Trophoblast cell (in vitro differentiated cells and primary cell): ENCODE measurements around the gene MYO1B.

ENCODE experiments used
- DNase-seq, 2 donors: peaks; one replicate each; pipeline ENCODE4 v3.0.0-alpha.2; 2016
- H2AFZ ChIP-seq: 2 replicates; pipeline ENCODE4 v1.6.1; 2013; ENCODE audit warnings: low read length, moderate library complexity, mild to moderate bottlenecking; ENCODE audit not compliant: insufficient read depth, poor library complexity
- H2AK5ac ChIP-seq: 2 replicates; pipeline ENCODE4 v1.6.1; 2013; ENCODE audit warnings: mild to moderate bottlenecking, low read length
- H2BK120ac ChIP-seq: 2 replicates; pipeline ENCODE4 v1.6.1; 2013; ENCODE audit warnings: low read length, mild to moderate bottlenecking, moderate library complexity; ENCODE audit not compliant: insufficient read depth, poor library complexity
- H2BK12ac ChIP-seq: 2 replicates; pipeline ENCODE4 v1.6.1; 2013; ENCODE audit warnings: mild to moderate bottlenecking, low read length, moderate library complexity
- H2BK5ac ChIP-seq: 2 replicates; pipeline ENCODE4 v1.6.1; 2013; ENCODE audit warnings: low read length, low read depth, moderate library complexity, mild to moderate bottlenecking; ENCODE audit not compliant: poor library complexity
- H3K14ac ChIP-seq: 2 replicates; pipeline ENCODE4 v1.6.1; 2013; ENCODE audit warnings: mild to moderate bottlenecking, low read length
- H3K18ac ChIP-seq: 2 replicates; pipeline ENCODE4 v1.6.1; 2013; ENCODE audit warnings: mild to moderate bottlenecking, low read length
- H3K23ac ChIP-seq: 2 replicates; pipeline ENCODE4 v1.6.1; 2013; ENCODE audit warnings: low read length
- H3K27ac ChIP-seq: 2 replicates; pipeline ENCODE4 v1.5.1; 2013; ENCODE audit warnings: low read depth, mild to moderate bottlenecking, inconsistent platforms, low read length, moderate library complexity
- H3K27me3 ChIP-seq: 2 replicates; pipeline ENCODE4 v1.6.1; 2013; ENCODE audit warnings: inconsistent platforms, mild to moderate bottlenecking, low read length, moderate library complexity; ENCODE audit not compliant: insufficient read depth
- H3K36me3 ChIP-seq, 2 experiments: 1 replicate in 1 of 2; 2 replicates in 1 of 2; pipeline ENCODE4 v1.6.1; 2013; ENCODE audit warnings: low read length in 2 of 2, mild to moderate bottlenecking in 2 of 2, moderate library complexity in 1 of 2; ENCODE audit not compliant: insufficient read depth in 2 of 2, control insufficient read depth in 1 of 2
- H3K4ac ChIP-seq: 2 replicates; pipeline ENCODE4 v1.6.1; 2013; ENCODE audit warnings: low read depth, mild to moderate bottlenecking, low read length, moderate library complexity
- H3K4me1 ChIP-seq, 2 experiments: 1 replicate in 1 of 2; 2 replicates in 1 of 2; pipeline ENCODE4 v1.6.1; 2013; ENCODE audit warnings: low read length in 2 of 2, mild to moderate bottlenecking in 2 of 2, moderate library complexity in 1 of 2; ENCODE audit not compliant: insufficient read depth in 2 of 2, control insufficient read depth in 1 of 2
- H3K4me2 ChIP-seq: 2 replicates; pipeline ENCODE4 v1.6.1; 2013; ENCODE audit warnings: inconsistent platforms, mild to moderate bottlenecking, low read length, moderate library complexity
- H3K4me3 ChIP-seq: 2 replicates; pipeline ENCODE4 v1.5.1; 2013; ENCODE audit warnings: mild to moderate bottlenecking, low read depth, low read length, inconsistent platforms
- H3K79me1 ChIP-seq: one replicate; pipeline ENCODE4 v1.6.1; 2013; ENCODE audit warnings: low read length
- H3K79me2 ChIP-seq: 2 replicates; pipeline ENCODE4 v1.6.1; 2013; ENCODE audit warnings: low read length, mild to moderate bottlenecking; ENCODE audit not compliant: control insufficient read depth, insufficient read depth, poor library complexity
- H3K9ac ChIP-seq: 2 replicates; pipeline ENCODE4 v1.6.1; 2013; ENCODE audit warnings: mild to moderate bottlenecking, low read length
- H3K9me3 ChIP-seq: 2 replicates; pipeline ENCODE4 v1.6.1; 2013; ENCODE audit warnings: low read depth, mild to moderate bottlenecking, control low read depth, inconsistent platforms, low read length; ENCODE audit not compliant: insufficient read depth
- H4K12ac ChIP-seq: 2 replicates; pipeline ENCODE4 v1.6.1; 2013; ENCODE audit warnings: low read depth, mild to moderate bottlenecking, low read length, moderate library complexity
- H4K8ac ChIP-seq: 2 replicates; pipeline ENCODE4 v1.6.1; 2013; ENCODE audit warnings: low read depth, mild to moderate bottlenecking, low read length, moderate library complexity
- H4K91ac ChIP-seq: one replicate; pipeline ENCODE4 v1.6.1; 2013; ENCODE audit warnings: low read depth, mild to moderate bottlenecking, low read length, moderate library complexity
- WGBS: extraction: QIAGEN DNeasy Blood & Tissue Kit; methylation state at CpG from one replicate; pipeline ENCODE4 v1.1.7; 2013; ENCODE audit warnings: missing lambda C conversion rate; ENCODE audit not compliant: insufficient read length, insufficient coverage; ENCODE audit errors: extremely low coverage; 5-methylcytosine and 5-hydroxymethylcytosine counted together

Gene MYO1B

GRCh38 chr2:191215230-191215629 is 30.0 kb upstream of the MYO1B start:
- DNase-seq: no peak
- Histone ChIP-seq H2BK12ac (no peak overlapping the region), H3K9ac (no peak overlapping the region), H3K4me1 (peaks cover 0 to 2% of the 10 kb centered on the region in 2 experiments), H4K91ac (no peak overlapping the region), H4K8ac (no peak overlapping the region), H3K4ac (no peak overlapping the region), H3K27ac (no peak overlapping the region), H3K4me2 (no peak overlapping the region), H3K14ac (no peak overlapping the region), H3K36me3 (no peaks in the 10 kb centered on the region), H2BK5ac (no peak overlapping the region), H3K27me3 (no peaks in the 10 kb centered on the region), H2AFZ (no peak overlapping the region), H3K18ac (no peak overlapping the region), H3K79me2 (no peaks in the 10 kb centered on the region), H2BK120ac (no peak overlapping the region), H4K12ac (no peak overlapping the region), H2AK5ac (no peak overlapping the region), H3K79me1 (no peaks in the 10 kb centered on the region), H3K23ac (no peak overlapping the region), H3K9me3 (no peaks in the 10 kb centered on the region), H3K4me3 (no peak overlapping the region)
- WGBS: no CpG with 5 or more reads among the region's 1 CpG

DNA sequence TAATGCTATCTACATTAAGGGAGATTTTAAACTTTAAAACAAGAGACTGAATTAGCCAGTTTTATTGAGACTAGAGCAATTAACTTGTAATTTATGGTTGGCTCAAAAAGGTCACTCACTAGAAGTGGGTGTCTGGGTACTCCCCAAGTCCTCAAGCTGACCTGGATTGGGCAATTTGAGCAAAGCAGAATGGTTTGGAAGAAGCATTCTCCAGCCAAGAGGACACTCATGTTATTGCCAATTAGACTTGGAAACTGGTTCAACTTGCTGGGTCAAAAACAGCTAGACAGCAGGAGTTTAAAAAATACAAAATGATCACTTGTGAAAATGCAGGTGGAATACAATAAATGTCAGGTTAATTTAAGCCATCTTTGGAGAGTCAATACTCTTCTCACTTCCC is 29.5 kb upstream of the MYO1B start:
- no peak for DNase-seq
- H3K4me3 ChIP-seq: no peak overlapping the region
- H2BK120ac ChIP-seq: no peak overlapping the region
- no peak overlapping the region for H3K4me2 ChIP-seq
- H4K91ac ChIP-seq: no peak overlapping the region
- no peaks in the 10 kb centered on the region for H3K36me3 ChIP-seq
- no peaks in the 10 kb centered on the region for H3K79me1 ChIP-seq
- no peak overlapping the region for H2AFZ ChIP-seq
- H4K8ac ChIP-seq: no peak overlapping the region
- H2BK5ac ChIP-seq: no peak overlapping the region
- no peak overlapping the region for H3K14ac ChIP-seq
- no peak overlapping the region for H3K27ac ChIP-seq
- H3K23ac ChIP-seq: no peak overlapping the region
- H3K27me3 ChIP-seq: no peaks in the 10 kb centered on the region
- no peak overlapping the region for H4K12ac ChIP-seq
- H2BK12ac ChIP-seq: no peak overlapping the region
- peaks cover 0 to 2% of the 10 kb centered on the region in 2 experiments for H3K4me1 ChIP-seq
- H3K4ac ChIP-seq: no peak overlapping the region
- no peak overlapping the region for H2AK5ac ChIP-seq
- H3K79me2 ChIP-seq: no peaks in the 10 kb centered on the region
- no peak overlapping the region for H3K18ac ChIP-seq
- no peaks in the 10 kb centered on the region for H3K9me3 ChIP-seq
- H3K9ac ChIP-seq: no peak overlapping the region

DNA sequence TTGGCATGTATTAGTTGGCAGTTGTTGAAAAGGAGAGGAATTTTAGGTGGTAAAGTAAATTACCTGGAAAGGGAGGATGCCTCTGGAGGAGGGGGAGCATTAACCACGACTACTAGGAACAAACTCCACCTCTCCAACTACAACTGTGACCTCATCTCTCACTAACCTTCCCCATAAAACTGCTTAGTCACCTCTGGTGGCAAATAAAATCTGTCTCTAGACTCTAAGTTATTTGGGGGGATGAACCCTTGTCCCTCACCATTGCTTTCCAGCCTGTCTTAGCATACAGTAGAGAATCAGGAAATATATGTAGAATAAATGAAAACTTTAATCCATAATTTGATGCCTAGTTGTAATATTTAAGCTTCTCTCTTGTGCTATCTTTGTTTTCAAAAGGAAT is 27.6 kb upstream of the MYO1B start:
- Histone ChIP-seq H3K4me1 (peaks cover 0 to 2% of the 10 kb centered on the region in 2 experiments), H3K14ac (no peak overlapping the region), H2BK120ac (no peak overlapping the region), H4K8ac (no peak overlapping the region), H3K9me3 (no peaks in the 10 kb centered on the region), H3K4me3 (no peak overlapping the region), H4K91ac (no peak overlapping the region), H2BK5ac (no peak overlapping the region), H3K9ac (no peak overlapping the region), H4K12ac (no peak overlapping the region), H3K23ac (no peak overlapping the region), H2BK12ac (no peak overlapping the region), H3K36me3 (no peaks in the 10 kb centered on the region), H3K27ac (no peak overlapping the region), H3K79me1 (no peaks in the 10 kb centered on the region), H3K27me3 (no peaks in the 10 kb centered on the region), H2AK5ac (no peak overlapping the region), H3K4ac (no peak overlapping the region), H3K4me2 (no peak overlapping the region), H3K18ac (no peak overlapping the region), H2AFZ (no peak overlapping the region), H3K79me2 (no peaks in the 10 kb centered on the region)
- WGBS: no CpG with 5 or more reads among the region's 1 CpG
- no peak for DNase-seq

- peaks cover 3% of the 10 kb centered on the region for H3K9me3 ChIP-seq
- H2AFZ ChIP-seq: no peak overlapping the region
- H2BK12ac ChIP-seq: no peak overlapping the region
- no peak overlapping the region for H2BK120ac ChIP-seq
- no peak overlapping the region for H3K9ac ChIP-seq
- H3K14ac ChIP-seq: no peak overlapping the region
- no peaks in the 10 kb centered on the region for H3K79me2 ChIP-seq
- no peak overlapping the region for H4K8ac ChIP-seq
- DNase-seq: peak; percentile 13 to 65
- no peaks in the 10 kb centered on the region for H3K27me3 ChIP-seq
- H2AK5ac ChIP-seq: no peak overlapping the region
- no CpG with 5 or more reads among the region's 5 CpGs for WGBS
- no peak overlapping the region for H3K18ac ChIP-seq
- no peak overlapping the region for H3K27ac ChIP-seq
- H4K12ac ChIP-seq: no peak overlapping the region
- no peaks in the 10 kb centered on the region for H3K36me3 ChIP-seq
- no peak overlapping the region for H2BK5ac ChIP-seq
- no peak overlapping the region for H3K4me3 ChIP-seq
- peaks cover 0 to 2% of the 10 kb centered on the region in 2 experiments for H3K4me1 ChIP-seq
- H3K4ac ChIP-seq: no peak overlapping the region
- H4K91ac ChIP-seq: no peak overlapping the region
- no peak overlapping the region for H3K23ac ChIP-seq
- no peaks in the 10 kb centered on the region for H3K79me1 ChIP-seq
- H3K4me2 ChIP-seq: no peak overlapping the region
Measured at GRCh38 chr2:191218292-191218898, 26.8 kb upstream of the MYO1B start.
